HG02623 (cell line): ENCODE data around the gene RPL35A.

Experiments
- ATAC-seq: cut with Tn5 transposase; IDR thresholded peaks from one replicate; pipeline ENCODE4 v1.9.1; 2021; ENCODE audit warnings: moderate library complexity; ENCODE audit not compliant: unreplicated experiment

RPL35A gene

DNA sequence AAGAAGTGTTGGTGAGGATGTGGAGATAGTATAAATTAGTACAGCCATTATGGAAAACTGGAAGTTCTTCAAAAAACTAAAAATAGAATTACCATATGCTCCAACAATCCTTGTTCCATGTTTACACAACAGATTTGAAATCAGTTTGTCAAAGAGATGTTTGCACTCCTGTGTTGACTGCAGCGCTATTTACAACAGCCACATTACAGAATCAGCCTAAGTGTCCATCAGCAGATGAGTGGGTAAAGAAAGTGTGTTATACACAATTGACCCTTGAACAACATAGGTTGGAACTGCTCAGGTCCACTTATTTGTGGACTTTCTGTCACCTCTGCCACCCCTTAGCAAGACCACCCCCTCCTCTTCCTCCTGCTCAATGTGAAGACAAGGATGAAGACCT lies 44.7 kb downstream of the RPL35A start:
- no peak for ATAC-seq

DNA sequence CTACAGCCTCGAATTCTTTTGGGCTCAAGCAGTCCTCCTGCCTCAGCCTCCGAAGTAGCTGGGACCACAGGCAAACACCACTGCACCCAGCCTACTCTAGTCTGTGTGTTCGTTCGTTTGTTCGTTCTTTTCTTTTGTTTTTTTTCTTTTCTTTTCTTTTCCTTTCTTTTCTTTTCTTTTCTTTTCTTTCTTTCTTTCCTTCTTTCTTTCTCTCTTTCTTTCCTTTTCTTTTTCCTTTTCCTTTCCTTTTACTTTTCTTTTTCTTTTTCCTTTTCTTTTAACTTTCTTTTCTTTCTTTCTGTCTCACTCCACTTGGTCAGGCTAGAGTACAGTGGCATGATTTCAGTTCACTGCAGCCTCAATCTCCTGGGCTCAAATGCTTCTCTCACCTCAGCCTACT lies 46.9 kb downstream of the RPL35A start:
- ATAC-seq = no peak

DNA sequence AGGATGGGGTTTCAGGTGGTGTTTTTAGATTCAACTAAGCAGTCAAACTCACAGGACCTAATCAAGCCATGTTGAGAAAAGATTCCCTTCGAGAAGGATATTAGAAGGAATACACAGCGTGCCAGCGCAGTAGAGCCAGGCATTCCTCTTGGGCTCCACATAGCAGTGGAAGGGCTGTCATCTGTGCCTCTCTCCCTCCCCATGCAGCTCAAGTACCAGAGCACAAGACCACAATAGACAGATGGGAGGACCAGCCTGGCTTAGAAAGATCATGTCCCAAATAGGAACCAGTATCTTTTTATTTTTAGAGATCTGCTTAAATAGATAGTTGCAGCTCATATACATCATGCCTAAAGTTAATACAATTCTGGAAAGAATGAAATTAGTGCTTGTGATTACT lies 47.9 kb downstream of the RPL35A start:
- ATAC-seq = no peak
